HEK293T (cell line): ENCODE results near the gene CCNY.

Source experiments
- BHLHE40 ChIP-seq: fragments of 450-650 bp; IDR thresholded peaks from 2 replicates; pipeline ENCODE4 v1.6.1; 2016; ENCODE audit warnings: mild to moderate bottlenecking, moderate library complexity, borderline replicate concordance
- CTBP1 ChIP-seq: fragments of 450-650 bp; IDR thresholded peaks from 2 replicates; pipeline ENCODE4 v1.6.1; 2016; ENCODE audit warnings: borderline replicate concordance
- ELF4 ChIP-seq: fragments of 450-650 bp; IDR thresholded peaks from 2 replicates; pipeline ENCODE4 v1.6.1; 2017; ENCODE audit warnings: antibody characterized with exemption
- FOXK2 ChIP-seq: fragments of 450-650 bp; IDR thresholded peaks from 2 replicates; pipeline ENCODE4 v1.6.1; 2016; ENCODE audit warnings: mild to moderate bottlenecking
- FOXM1 ChIP-seq: fragments of 450-650 bp; IDR thresholded peaks from 2 replicates; pipeline ENCODE4 v1.6.1; 2017; ENCODE audit warnings: mild to moderate bottlenecking, borderline replicate concordance
- HDGF ChIP-seq: fragments of 450-650 bp; IDR thresholded peaks from 2 replicates; pipeline ENCODE4 v1.6.1; 2017; ENCODE audit warnings: antibody characterized with exemption, borderline replicate concordance
- LEF1 ChIP-seq: fragments of 450-650 bp; IDR thresholded peaks from 2 replicates; pipeline ENCODE4 v1.6.1; 2017; ENCODE audit warnings: mild to moderate bottlenecking, borderline replicate concordance
- NFRKB ChIP-seq: fragments of 450-650 bp; IDR thresholded peaks from 2 replicates; pipeline ENCODE4 v1.6.1; 2016; ENCODE audit warnings: mild to moderate bottlenecking, moderate library complexity
- SP1 ChIP-seq: fragments of 450-650 bp; IDR thresholded peaks from 2 replicates; pipeline ENCODE4 v1.6.1; 2017
- SUZ12 ChIP-seq: fragments of 450-650 bp; IDR thresholded peaks from 2 replicates; pipeline ENCODE4 v1.6.1; 2016; ENCODE audit warnings: mild to moderate bottlenecking

GRCh38 chr10:35306852-35307251, 29.5 kb upstream of the CCNY start:
- TF ChIP-seq ELF4 (no peak), CTBP1 (no peak), SUZ12 (no peak), HDGF (no peak), FOXM1 (no peak), LEF1 (no peak), SP1 (no peak), NFRKB (no peak), FOXK2 (no peak), BHLHE40 (no peak)
